Prostate gland (tissue), 2 donors: Measurements from ENCODE around the gene TSPYL4. TPM values are rescaled to one million over a fixed set of nuclear protein-coding genes. Genes with fewer than 3 reads are reported as not detected.

Experiments
- DNase-seq: peaks from one replicate; pipeline ENCODE4 v3.0.0-alpha.2; 2019; ENCODE audit warnings: low spot score
- H3K27ac ChIP-seq, 2 donors: fragments of 200-600 bp; sonication (generic); 2 replicates each; pipeline ENCODE4 v1.5.1; 2017 to 2019
- H3K27me3 ChIP-seq: fragments of 200-600 bp; sonication (generic); replicated peaks from 2 replicates; pipeline ENCODE4 v1.5.1; 2019; ENCODE audit not compliant: insufficient read depth
- H3K36me3 ChIP-seq, 2 donors: fragments of 200-600 bp; sonication (generic); 1 replicate in 1 of 2; 2 replicates in 1 of 2; pipeline versions ENCODE4 v1.5.1 to v1.8.1; 2017 to 2019
- H3K4me1 ChIP-seq: fragments of 200-600 bp; sonication (generic); replicated peaks from 2 replicates; pipeline ENCODE4 v1.5.1; 2019
- H3K4me3 ChIP-seq, 2 donors: fragments of 200-600 bp; sonication (generic); 2 replicates each; pipeline ENCODE4 v1.5.1; 2017 to 2019
- H3K9me3 ChIP-seq: fragments of 200-600 bp; sonication (generic); 2 replicates; pipeline ENCODE4 v1.5.1; 2017
- CTCF ChIP-seq, 4 experiments: fragments of 200-600 bp in 2 of 4; fragments of 450-650 bp in 2 of 4; sonication (generic) in 2 of 4; IDR thresholded peaks; 1 replicate in 3 of 4; 2 replicates in 1 of 4; pipeline ENCODE4 v1.5.1; 2016 to 2019; ENCODE audit warnings: antibody characterized with exemption in 4 of 4, mild to moderate bottlenecking in 2 of 4, moderate library complexity in 2 of 4
- POLR2A ChIP-seq: fragments of 450-650 bp; IDR thresholded peaks from one replicate; pipeline ENCODE4 v1.6.1; 2016; ENCODE audit warnings: antibody characterized with exemption, mild to moderate bottlenecking
- POLR2AphosphoS5 ChIP-seq: sonication (generic); formaldehyde crosslinking; IDR thresholded peaks from one replicate; pipeline ENCODE4 v1.6.1; 2017; ENCODE audit warnings: antibody characterized with exemption
- WGBS: methylation state at CpG from one replicate; pipeline ENCODE4 v1.1.5; 2018; 5-methylcytosine and 5-hydroxymethylcytosine counted together
- intact Hi-C: fragments of 100-400 bp; cut with DNase I; formaldehyde crosslinking; loops from one replicate; pipeline ENCODE4 v1.14.2; 2022
- total RNA-seq, 2 donors: library from RNA; depleted of rRNA; stranded (reverse); fragments of >200 nt; gene quantifications; one replicate each; pipeline ENCODE4 v1.1.0, GENCODE V29; 2016

TSPYL4 gene
- total RNA-seq, 2 donors from 2014 or later: 26.0 to 33.7 TPM

- intact Hi-C loops: no loop called here
- H3K27ac ChIP-seq: peak overlapping the region; percentile 84 to 92
- DNase-seq: no peak
These were observed 1.4 kb upstream of the TSPYL4 start for GRCh38 chr6:116255246-116255800.

GRCh38 chr6:116254297-116255056, 602 bp upstream of the TSPYL4 start:
- Histone ChIP-seq H3K27me3 (no peaks in the 10 kb centered on the region), H3K9me3 (no peaks in the 10 kb centered on the region), H3K4me1 (peaks cover 11% of the 10 kb centered on the region), H3K36me3 (no peaks in the 10 kb centered on the region), H3K27ac (peak overlapping the region; percentile 84 to 92), H3K4me3 (peak overlapping the region; percentile 61 to 80)
- TF ChIP-seq POLR2AphosphoS5 (no peak), CTCF (IDR thresholded peaks at IDR 0.05) (peak in 1 of 4 experiments; percentile 0)
- 3% methylated on average over 4 of the region's 4 CpGs for WGBS
- DNase-seq: no peak
- intact Hi-C loops: no loop called here

More at GRCh38 chr6:116255246-116255800, 1.4 kb upstream of the TSPYL4 start:
- H3K9me3 ChIP-seq: no peaks in the 10 kb centered on the region
- H3K4me1 ChIP-seq: peaks cover 11% of the 10 kb centered on the region
- H3K4me3 ChIP-seq: peak overlapping the region in 1 of 2 donors; percentile 80
- no peak for TF ChIP-seq CTCF (IDR thresholded peaks at IDR 0.05)
- TF ChIP-seq POLR2AphosphoS5: no peak
- TF ChIP-seq POLR2A: no peak
- H3K36me3 ChIP-seq: no peaks in the 10 kb centered on the region
- H3K27me3 ChIP-seq: no peaks in the 10 kb centered on the region
- 23% methylated on average over 5 of the region's 5 CpGs for WGBS

GRCh38 chr6:116253188-116253504, 729 bp downstream of the TSPYL4 start:
- 29% methylated on average over 11 of the region's 11 CpGs for WGBS
- Histone ChIP-seq H3K27me3 (no peaks in the 10 kb centered on the region), H3K4me3 (peak overlapping the region; percentile 61 to 80), H3K4me1 (peaks cover 11% of the 10 kb centered on the region), H3K36me3 (no peaks in the 10 kb centered on the region), H3K27ac (peak overlapping the region; percentile 84 to 92), H3K9me3 (no peaks in the 10 kb centered on the region)
- no peak for TF ChIP-seq CTCF (IDR thresholded peaks at IDR 0.05)
- no peak for TF ChIP-seq POLR2AphosphoS5
- TF ChIP-seq POLR2A: no peak
- no peak for DNase-seq
- intact Hi-C loops: no loop called here

- H3K9me3 ChIP-seq: no peaks in the 10 kb centered on the region
- H3K36me3 ChIP-seq: no peaks in the 10 kb centered on the region
- no peak for DNase-seq
- peak overlapping the region in 1 of 2 donors; percentile 80 for H3K4me3 ChIP-seq
- H3K27me3 ChIP-seq: no peaks in the 10 kb centered on the region
- TF ChIP-seq POLR2AphosphoS5: no peak
- TF ChIP-seq POLR2A: no peak
- TF ChIP-seq CTCF (IDR thresholded peaks at IDR 0.05): no peak
- peaks cover 11% of the 10 kb centered on the region for H3K4me1 ChIP-seq
- intact Hi-C loops: no loop called here
- H3K27ac ChIP-seq: peak overlapping the region; percentile 9 to 20
- 45% methylated on average over 6 of the region's 6 CpGs for WGBS
These were observed 2.1 kb downstream of the TSPYL4 start for GRCh38 chr6:116251568-116252384.
